ENCODE measurements around the gene SLC29A3.

GRCh38 chr10:71294856-71295255, 24.2 kb upstream of the SLC29A3 start:
- no peak for TF ChIP-seq POLR2A (IDR thresholded peaks at IDR 0.05; ENCODE audit: low read depth, low read length)
- no peak for TF ChIP-seq CHD4 (IDR thresholded peaks at IDR 0.05)
- no peak for TF ChIP-seq EP300 (IDR thresholded peaks at IDR 0.05; ENCODE audit: borderline replicate concordance in 1 of 2, control insufficient read depth in 1 of 2, low read depth in 2 of 2, low read length in 2 of 2)
- TF ChIP-seq CTCF (IDR thresholded peaks at IDR 0.05 in 2 of 3, conservative IDR thresholded peaks at IDR 0.05 in 1 of 3; ENCODE audit: control insufficient read depth in 2 of 3, extremely low read depth in 1 of 3, insufficient read depth in 1 of 3, low read depth in 3 of 3, low read length in 3 of 3), result no peak
- TF ChIP-seq RFX5 (IDR thresholded peaks at IDR 0.05; ENCODE audit: low read depth, low read length), result no peak
- no peak for TF ChIP-seq ZZZ3 (IDR thresholded peaks at IDR 0.05; ENCODE audit: control insufficient read depth, insufficient read length, low read depth)
- no peak for TF ChIP-seq MYC (IDR thresholded peaks at IDR 0.05; ENCODE audit: insufficient read depth, insufficient read length, insufficient replicate concordance, low read length, severe bottlenecking)
- no peak for TF ChIP-seq USF2 (IDR thresholded peaks at IDR 0.05; ENCODE audit: borderline replicate concordance, low read depth, low read length)
- no peak for TF ChIP-seq MEF2A (IDR thresholded peaks at IDR 0.05; ENCODE audit: insufficient read depth, low read depth, low read length)
- TF ChIP-seq EGR1 (IDR thresholded peaks at IDR 0.05; ENCODE audit: borderline replicate concordance in 1 of 2, low read depth in 2 of 2, low read length in 2 of 2), result no peak
- no peak for TF ChIP-seq TCF12 (IDR thresholded peaks at IDR 0.05; ENCODE audit: low read depth, low read length)
- TF ChIP-seq YY1 (IDR thresholded peaks at IDR 0.05; ENCODE audit: low read depth, low read length), result no peak

Measured in GM12878 (cell line).